ENCODE results near the gene BACE1. TPM values are rescaled to one million over a fixed set of nuclear protein-coding genes. Genes with fewer than 3 reads are reported as not detected.

Gene BACE1
- total RNA-seq, 4 donors from 2014 or later: 17.2 to 103 (median 32.7) TPM

GRCh38 chr11:117337076-117337475, 21.0 kb upstream of the BACE1 start:
- intact Hi-C loops (cut with DNase I; ENCODE audit: low total_unique reads): no loop called here
- H3K27ac ChIP-seq: no peak overlapping the region
- H3K27me3 ChIP-seq: no peaks in the 10 kb centered on the region
- H3K4me1 ChIP-seq: no peaks in the 10 kb centered on the region
- H3K9me3 ChIP-seq: no peaks in the 10 kb centered on the region
- TF ChIP-seq, protein P1, sequence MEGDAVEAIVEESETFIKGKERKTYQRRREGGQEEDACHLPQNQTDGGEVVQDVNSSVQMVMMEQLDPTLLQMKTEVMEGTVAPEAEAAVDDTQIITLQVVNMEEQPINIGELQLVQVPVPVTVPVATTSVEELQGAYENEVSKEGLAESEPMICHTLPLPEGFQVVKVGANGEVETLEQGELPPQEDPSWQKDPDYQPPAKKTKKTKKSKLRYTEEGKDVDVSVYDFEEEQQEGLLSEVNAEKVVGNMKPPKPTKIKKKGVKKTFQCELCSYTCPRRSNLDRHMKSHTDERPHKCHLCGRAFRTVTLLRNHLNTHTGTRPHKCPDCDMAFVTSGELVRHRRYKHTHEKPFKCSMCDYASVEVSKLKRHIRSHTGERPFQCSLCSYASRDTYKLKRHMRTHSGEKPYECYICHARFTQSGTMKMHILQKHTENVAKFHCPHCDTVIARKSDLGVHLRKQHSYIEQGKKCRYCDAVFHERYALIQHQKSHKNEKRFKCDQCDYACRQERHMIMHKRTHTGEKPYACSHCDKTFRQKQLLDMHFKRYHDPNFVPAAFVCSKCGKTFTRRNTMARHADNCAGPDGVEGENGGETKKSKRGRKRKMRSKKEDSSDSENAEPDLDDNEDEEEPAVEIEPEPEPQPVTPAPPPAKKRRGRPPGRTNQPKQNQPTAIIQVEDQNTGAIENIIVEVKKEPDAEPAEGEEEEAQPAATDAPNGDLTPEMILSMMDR (IDR thresholded peaks at IDR 0.05): no peak
- TF ChIP-seq POLR2A (IDR thresholded peaks at IDR 0.05): no peak
- no peak for DNase-seq
- no peaks in the 10 kb centered on the region for H3K36me3 ChIP-seq
- H3K4me3 ChIP-seq: no peak overlapping the region

DNA sequence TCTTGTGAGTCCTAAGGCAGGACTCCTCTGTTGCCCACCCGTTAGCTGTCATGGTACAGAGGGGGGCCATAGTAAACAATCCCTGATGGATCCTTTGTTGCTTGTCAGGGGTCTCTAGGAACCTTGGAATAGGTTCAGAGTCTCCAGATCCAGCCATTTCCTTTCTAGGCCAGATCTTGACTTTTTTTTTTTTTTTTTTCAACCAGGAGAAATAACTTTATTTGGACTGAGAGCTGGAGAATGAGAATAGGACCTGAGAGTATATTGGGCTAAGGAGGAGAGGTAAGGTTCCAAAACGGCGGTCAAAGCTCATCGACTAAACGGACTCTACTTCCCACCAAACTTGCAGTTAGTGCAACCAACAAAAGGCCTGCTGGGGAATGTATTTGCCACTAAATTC, 19.3 kb upstream of the BACE1 start:
- Histone ChIP-seq H3K36me3 (no peaks in the 10 kb centered on the region), H3K4me3 (no peak overlapping the region), H3K27me3 (no peaks in the 10 kb centered on the region), H3K4me1 (no peaks in the 10 kb centered on the region), H3K27ac (no peak overlapping the region), H3K9me3 (no peaks in the 10 kb centered on the region)
- no peak for DNase-seq
- TF ChIP-seq POLR2A (IDR thresholded peaks at IDR 0.05): no peak
- TF ChIP-seq, protein P1 (IDR thresholded peaks at IDR 0.05): no peak
- intact Hi-C loops (cut with DNase I; ENCODE audit: low total_unique reads): no loop called here

- TF ChIP-seq POLR2A (IDR thresholded peaks at IDR 0.05): no peak
- TF ChIP-seq, protein P1 (IDR thresholded peaks at IDR 0.05): no peak
- no peak for DNase-seq
- Histone ChIP-seq H3K9me3 (no peaks in the 10 kb centered on the region), H3K27me3 (no peaks in the 10 kb centered on the region), H3K27ac (no peak overlapping the region), H3K36me3 (no peaks in the 10 kb centered on the region), H3K4me1 (no peaks in the 10 kb centered on the region), H3K4me3 (no peak overlapping the region)
- intact Hi-C loops (cut with DNase I; ENCODE audit: low total_unique reads): no loop called here
Measured at GRCh38 chr11:117334896-117335295, 18.8 kb upstream of the BACE1 start.

- DNase-seq: no peak
- TF ChIP-seq, protein P1 (IDR thresholded peaks at IDR 0.05): no peak
- no peak for TF ChIP-seq POLR2A (IDR thresholded peaks at IDR 0.05)
- intact Hi-C loops (cut with DNase I; ENCODE audit: low total_unique reads): no loop called here
- Histone ChIP-seq H3K27ac (no peak overlapping the region), H3K9me3 (no peaks in the 10 kb centered on the region), H3K4me1 (no peaks in the 10 kb centered on the region), H3K4me3 (no peak overlapping the region), H3K27me3 (no peaks in the 10 kb centered on the region), H3K36me3 (no peaks in the 10 kb centered on the region)
Measured at GRCh38 chr11:117333917-117334316, 17.9 kb upstream of the BACE1 start.

GRCh38 chr11:117332843-117333242, 16.8 kb upstream of the BACE1 start:
- intact Hi-C loops (cut with DNase I; ENCODE audit: low total_unique reads): no loop called here
- DNase-seq: no peak
- H3K4me3 ChIP-seq: no peak overlapping the region
- TF ChIP-seq, protein P1 (IDR thresholded peaks at IDR 0.05): no peak
- no peak for TF ChIP-seq POLR2A (IDR thresholded peaks at IDR 0.05)
- no peaks in the 10 kb centered on the region for H3K9me3 ChIP-seq
- no peaks in the 10 kb centered on the region for H3K27me3 ChIP-seq
- no peaks in the 10 kb centered on the region for H3K36me3 ChIP-seq
- H3K4me1 ChIP-seq: no peaks in the 10 kb centered on the region
- no peak overlapping the region for H3K27ac ChIP-seq

All from uterus (tissue), 4 donors.